Liver (tissue), 9 donors: ENCODE data around the gene S100A1. TPM values are rescaled to one million over a fixed set of nuclear protein-coding genes. Genes with fewer than 3 reads are reported as not detected.
A peak's percentile ranks its signal among the peaks of the same experiment; 100 is the strongest.
"Not testable (repeated sequence)": the region's sequence is repeated elsewhere in the genome, so short reads cannot be mapped to it uniquely, and the experiment has no call there.

Experiments used
- DNase-seq: peaks from one replicate; pipeline ENCODE4 v3.0.0-alpha.2; 2017; ENCODE audit warnings: low spot score
- H3K27ac ChIP-seq, 2 donors: one replicate each; pipeline ENCODE4 v1.7.0; 2013; ENCODE audit warnings: inconsistent platforms in 2 of 2, low read length in 2 of 2, control low read depth in 1 of 2, low read depth in 1 of 2, mild to moderate bottlenecking in 1 of 2
- H3K27me3 ChIP-seq, 4 donors: one replicate each; pipeline versions ENCODE4 v1.6.1 to v1.7.0; 2013; ENCODE audit warnings: low read length in 3 of 4, inconsistent platforms in 1 of 4, mild to moderate bottlenecking in 1 of 4, moderate library complexity in 1 of 4; ENCODE audit not compliant: control insufficient read depth in 4 of 4, insufficient read depth in 4 of 4
- H3K36me3 ChIP-seq, 4 donors: one replicate each; pipeline versions ENCODE4 v1.6.1 to v1.7.0; 2013; ENCODE audit warnings: low read length in 3 of 4, mild to moderate bottlenecking in 3 of 4, low read depth in 1 of 4, moderate library complexity in 1 of 4; ENCODE audit not compliant: control insufficient read depth in 4 of 4, insufficient read depth in 3 of 4
- H3K4me1 ChIP-seq, 4 donors: one replicate each; pipeline versions ENCODE4 v1.6.1 to v1.7.0; 2013; ENCODE audit warnings: low read length in 3 of 4, mild to moderate bottlenecking in 3 of 4, moderate library complexity in 1 of 4; ENCODE audit not compliant: control insufficient read depth in 4 of 4, insufficient read depth in 4 of 4
- H3K4me3 ChIP-seq, 3 donors: one replicate each; pipeline versions ENCODE4 v1.6.1 to v1.7.0; 2013; ENCODE audit warnings: low read length in 3 of 3, control low read depth in 1 of 3, low read depth in 1 of 3, mild to moderate bottlenecking in 1 of 3
- H3K9ac ChIP-seq, 2 donors: one replicate each; pipeline ENCODE4 v1.7.0; 2013; ENCODE audit warnings: low read length in 2 of 2, mild to moderate bottlenecking in 2 of 2, moderate library complexity in 2 of 2, control low read depth in 1 of 2, low read depth in 1 of 2
- H3K9me3 ChIP-seq, 4 donors: one replicate each; pipeline versions ENCODE4 v1.6.1 to v1.7.0; 2013; ENCODE audit warnings: low read length in 3 of 4; ENCODE audit not compliant: control insufficient read depth in 4 of 4
- ATF3 ChIP-seq: IDR thresholded peaks from 2 replicates; pipeline ENCODE4 v1.6.1; 2016; ENCODE audit warnings: antibody characterized with exemption
- CTCF ChIP-seq: fragments of 150-350 bp; IDR thresholded peaks from 2 replicates; pipeline ENCODE4 v1.5.1; 2017; ENCODE audit warnings: improper control_type of control experiment, low read depth, low read length; ENCODE audit not compliant: missing input control
- EGR1 ChIP-seq, 2 donors: IDR thresholded peaks; 2 replicates each; pipeline ENCODE4 v1.6.1; 2016 to 2018; ENCODE audit warnings: antibody characterized with exemption in 2 of 2, low read depth in 2 of 2
- FOXA1 ChIP-seq: IDR thresholded peaks from 2 replicates; pipeline ENCODE4 v1.6.1; 2016; ENCODE audit warnings: antibody characterized with exemption
- GABPA ChIP-seq, 2 donors: IDR thresholded peaks in 1 of 2; conservative IDR thresholded peaks in 1 of 2; 2 replicates each; pipeline ENCODE4 v1.6.1; 2016; ENCODE audit warnings: antibody characterized with exemption in 2 of 2, mild to moderate bottlenecking in 1 of 2, moderate library complexity in 1 of 2
- HNF4G ChIP-seq: IDR thresholded peaks from 2 replicates; pipeline ENCODE4 v1.6.1; 2016; ENCODE audit warnings: antibody characterized with exemption
- MAX ChIP-seq: IDR thresholded peaks from 2 replicates; pipeline ENCODE4 v1.6.1; 2016; ENCODE audit warnings: antibody characterized with exemption
- NR2F2 ChIP-seq: IDR thresholded peaks from 2 replicates; pipeline ENCODE4 v1.6.1; 2016; ENCODE audit warnings: antibody characterized with exemption
- RAD21 ChIP-seq, 2 donors: IDR thresholded peaks; 2 replicates each; pipeline ENCODE4 v1.6.1; 2016; ENCODE audit warnings: antibody characterized with exemption in 2 of 2, mild to moderate bottlenecking in 2 of 2
- REST ChIP-seq: IDR thresholded peaks from 2 replicates; pipeline ENCODE4 v1.6.1; 2016; ENCODE audit warnings: antibody characterized with exemption, mild to moderate bottlenecking
- RXRA ChIP-seq, 2 donors: IDR thresholded peaks; 2 replicates each; pipeline ENCODE4 v1.6.1; 2017 to 2018; ENCODE audit warnings: antibody characterized with exemption in 2 of 2, mild to moderate bottlenecking in 1 of 2
- SP1 ChIP-seq: IDR thresholded peaks from 2 replicates; pipeline ENCODE4 v1.6.1; 2018; ENCODE audit warnings: antibody characterized with exemption, mild to moderate bottlenecking
- YY1 ChIP-seq: IDR thresholded peaks from 2 replicates; pipeline ENCODE4 v1.6.1; 2016; ENCODE audit warnings: antibody characterized with exemption, mild to moderate bottlenecking
- ZBTB33 ChIP-seq: IDR thresholded peaks from 2 replicates; pipeline ENCODE4 v1.6.1; 2016; ENCODE audit warnings: antibody characterized with exemption
- WGBS: extraction: QIAGEN DNeasy Blood & Tissue Kit; methylation state at CpG from one replicate; pipeline ENCODE4 v1.1.7; 2013; 5-methylcytosine and 5-hydroxymethylcytosine counted together
- polyA plus RNA-seq, 2 donors: library from polyadenylated mRNA; stranded (reverse) in 1 of 2; unstranded in 1 of 2; fragments of 200-250 nt in 1 of 2; fragments of >200 nt in 1 of 2; fragmentation: Nextera tagmentation in 1 of 2; extraction: Ambion mirVana in 1 of 2; gene quantifications; one replicate each; pipeline versions ENCODE4 v1.2.1 to v1.2.3, GENCODE V29; 2013 to 2015
- total RNA-seq, 2 donors: library from RNA; depleted of rRNA; stranded (reverse); fragments of >200 nt; gene quantifications; one replicate each; pipeline ENCODE4 v1.2.3, GENCODE V29; 2014
- donor health status: healthy.
- donor health status: healthy.
- donor health status: healthy.
- donor health status: healthy.
- donor health status: healthy.

The S100A1 gene
- total and polyA plus RNA-seq, 4 donors: 0.21 to 0.33 (median 0.29) TPM

GRCh38 chr1:153670859-153671627, 42.8 kb downstream of the S100A1 start, which contains the start of gene ILF2 (continued):
- TF ChIP-seq REST (peak; percentile 44), HNF4G (no peak), GABPA (IDR thresholded peaks at IDR 0.05 in 1 of 2, conservative IDR thresholded peaks at IDR 0.05 in 1 of 2) (peak; percentile 20 to 40), YY1 (peak; percentile 96)

GRCh38 chr1:153671628-153672353, 43.6 kb downstream of the S100A1 start:
- H3K36me3 ChIP-seq: peaks cover 6 to 17% (median 13%) of the 10 kb centered on the region in 4 donors
- 16% methylated on average over 28 of the region's 28 CpGs for WGBS
- peak overlapping the region; percentile 89 to 94 for H3K27ac ChIP-seq
- not testable (repeated sequence) for H3K27me3 ChIP-seq, H3K9me3 ChIP-seq, DNase-seq
- peak overlapping the region; percentile 2 to 67 (median 28) for H3K4me3 ChIP-seq
- peak overlapping the region; percentile 76 to 92 for H3K9ac ChIP-seq
- peaks cover 7 to 18% (median 15%) of the 10 kb centered on the region in 4 donors for H3K4me1 ChIP-seq

GRCh38 chr1:153673511-153673910, 45.3 kb downstream of the S100A1 start:
- H3K27me3 ChIP-seq: no peaks in the 10 kb centered on the region
- H3K4me1 ChIP-seq: peaks cover 7 to 29% (median 24%) of the 10 kb centered on the region in 4 donors
- DNase-seq: no peak
- peaks cover 0 to 2% (median under 1%) of the 10 kb centered on the region in 4 donors for H3K36me3 ChIP-seq
- no peak for TF ChIP-seq ZBTB33
- TF ChIP-seq HNF4G: no peak
- TF ChIP-seq FOXA1: no peak
- TF ChIP-seq GABPA (IDR thresholded peaks at IDR 0.05 in 1 of 2, conservative IDR thresholded peaks at IDR 0.05 in 1 of 2): no peak
- no peak for TF ChIP-seq RAD21 (IDR thresholded peaks at IDR 0.05)
- TF ChIP-seq SP1: no peak
- TF ChIP-seq NR2F2: no peak
- TF ChIP-seq MAX: no peak
- TF ChIP-seq RXRA (IDR thresholded peaks at IDR 0.05): no peak
- TF ChIP-seq ATF3: no peak
- no peak for TF ChIP-seq EGR1 (IDR thresholded peaks at IDR 0.05; ENCODE audit: low read depth in 2 of 2)
- no peak for TF ChIP-seq CTCF
- no peak overlapping the region for H3K4me3 ChIP-seq
- no peak overlapping the region for H3K27ac ChIP-seq
- no peak overlapping the region for H3K9ac ChIP-seq
- 98% methylated on average over 2 of the region's 2 CpGs for WGBS
- no peaks in the 10 kb centered on the region for H3K9me3 ChIP-seq
